PC-9 (cell line): Measurements from ENCODE around the gene JAK3.

Experiments
- EZH2 ChIP-seq: fragments of 200-600 bp; sonication (generic); IDR thresholded peaks from 2 replicates; pipeline ENCODE4 v1.8.0; 2017; ENCODE audit warnings: antibody characterized with exemption, low read depth
- TF ChIP-seq, protein P1 (sequence below): fragments of 200-600 bp; sonication (generic); conservative IDR thresholded peaks from 2 replicates; pipeline ENCODE4 v1.6.1; 2017; ENCODE audit warnings: mixed run types, antibody characterized with exemption, mild to moderate bottlenecking, moderate library complexity

DNA sequence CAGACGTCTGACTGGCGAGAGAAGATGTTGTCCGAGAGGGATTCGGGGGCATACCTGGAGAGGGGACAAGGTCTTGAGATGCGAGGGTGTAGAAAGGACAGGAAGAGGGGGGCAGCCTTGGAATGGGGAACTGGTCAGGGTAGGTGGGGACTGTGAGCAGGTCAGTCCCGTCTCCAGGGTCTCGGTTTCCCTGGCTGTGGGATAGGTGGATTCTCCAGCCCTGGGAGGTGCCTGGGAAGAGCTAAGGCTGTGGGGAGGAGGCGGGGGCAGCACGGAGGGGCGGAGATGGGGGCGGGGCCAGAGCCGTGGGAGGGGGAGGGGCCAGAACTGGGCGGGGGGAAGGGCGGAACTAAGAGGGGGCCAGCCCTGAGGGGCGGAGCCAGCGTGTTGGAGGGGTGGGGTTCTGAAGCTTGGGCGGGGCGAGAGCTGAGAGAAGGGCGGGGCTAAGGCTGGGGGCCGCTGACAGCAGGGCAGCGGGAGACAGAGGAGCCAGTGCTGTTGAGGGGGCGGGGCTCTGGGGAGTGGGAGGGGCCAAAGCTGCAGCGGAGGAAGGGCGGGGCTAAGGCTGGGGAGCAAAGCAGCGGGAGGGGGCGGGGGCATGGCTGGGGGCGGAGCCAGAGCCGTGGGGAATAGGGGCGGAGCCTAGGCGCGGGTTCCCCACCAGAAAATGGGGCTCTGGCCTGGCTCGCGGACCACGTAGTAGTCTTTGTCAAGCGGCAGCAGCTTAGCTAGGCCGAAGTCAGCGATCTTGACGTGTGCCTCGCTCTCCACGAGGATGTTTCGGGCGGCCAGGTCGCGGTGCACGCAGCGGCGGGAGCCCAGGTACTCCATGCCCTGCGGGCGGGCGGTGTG lies 17.0 kb downstream of the JAK3 start:
- TF ChIP-seq EZH2 = no peak
- TF ChIP-seq, protein P1, sequence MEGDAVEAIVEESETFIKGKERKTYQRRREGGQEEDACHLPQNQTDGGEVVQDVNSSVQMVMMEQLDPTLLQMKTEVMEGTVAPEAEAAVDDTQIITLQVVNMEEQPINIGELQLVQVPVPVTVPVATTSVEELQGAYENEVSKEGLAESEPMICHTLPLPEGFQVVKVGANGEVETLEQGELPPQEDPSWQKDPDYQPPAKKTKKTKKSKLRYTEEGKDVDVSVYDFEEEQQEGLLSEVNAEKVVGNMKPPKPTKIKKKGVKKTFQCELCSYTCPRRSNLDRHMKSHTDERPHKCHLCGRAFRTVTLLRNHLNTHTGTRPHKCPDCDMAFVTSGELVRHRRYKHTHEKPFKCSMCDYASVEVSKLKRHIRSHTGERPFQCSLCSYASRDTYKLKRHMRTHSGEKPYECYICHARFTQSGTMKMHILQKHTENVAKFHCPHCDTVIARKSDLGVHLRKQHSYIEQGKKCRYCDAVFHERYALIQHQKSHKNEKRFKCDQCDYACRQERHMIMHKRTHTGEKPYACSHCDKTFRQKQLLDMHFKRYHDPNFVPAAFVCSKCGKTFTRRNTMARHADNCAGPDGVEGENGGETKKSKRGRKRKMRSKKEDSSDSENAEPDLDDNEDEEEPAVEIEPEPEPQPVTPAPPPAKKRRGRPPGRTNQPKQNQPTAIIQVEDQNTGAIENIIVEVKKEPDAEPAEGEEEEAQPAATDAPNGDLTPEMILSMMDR = no peak
